GM06990 (cell line): ENCODE measurements around the gene FTL.
A peak's percentile ranks its signal among the peaks of the same experiment; 100 is the strongest.
"Not testable (repeated sequence)": the region's sequence is repeated elsewhere in the genome, so short reads cannot be mapped to it uniquely, and the experiment has no call there.

Source experiments
- DNase-seq: peaks from one replicate; pipeline ENCODE4 v3.0.0-alpha.2; 2011; ENCODE audit not compliant: insufficient read length; ENCODE audit errors: extremely low read depth
- H3K27me3 ChIP-seq: replicated peaks from 2 replicates; pipeline ENCODE4 v1.6.0; 2011; ENCODE audit warnings: low read length; ENCODE audit not compliant: control insufficient read depth, insufficient read depth
- H3K36me3 ChIP-seq: 2 replicates; pipeline ENCODE4 v1.5.1; 2011; ENCODE audit warnings: low read length; ENCODE audit not compliant: control insufficient read depth, insufficient read depth
- H3K4me3 ChIP-seq: replicated peaks from 2 replicates; pipeline ENCODE4 v1.5.1; 2011; ENCODE audit warnings: low read depth, mild to moderate bottlenecking, control low read depth, low read length
- CTCF ChIP-seq: IDR thresholded peaks from 2 replicates; pipeline ENCODE4 v1.5.1; 2011; ENCODE audit warnings: low read length, control low read depth, mild to moderate bottlenecking, inconsistent platforms; ENCODE audit not compliant: insufficient read depth, poor library complexity, severe bottlenecking

FTL gene

GRCh38 chr19:48965040-48965805, at the start of gene FTL:
TSS of gene FTL (plus strand) at chr19:48965309. CDS start at chr19:48965508, 199 bp downstream.
- Histone ChIP-seq H3K4me3 (peak within 1 kb of the TSS; percentile 74), H3K36me3 (peaks cover 15% of the 10 kb centered on the region), H3K27me3 (no peaks in the 10 kb centered on the region)
- peak; percentile 96 for DNase-seq
- TF ChIP-seq CTCF: no peak

- no peak for DNase-seq
- Histone ChIP-seq H3K4me3 (no peak overlapping the region), H3K27me3 (no peaks in the 10 kb centered on the region), H3K36me3 (peaks cover 33% of the 10 kb centered on the region)
- TF ChIP-seq CTCF: no peak
Observed at GRCh38 chr19:48915757-48916156, 49.4 kb upstream of the FTL start.

- Histone ChIP-seq H3K27me3 (no peaks in the 10 kb centered on the region), H3K36me3 (peaks cover 42% of the 10 kb centered on the region), H3K4me3 (no peak overlapping the region)
- TF ChIP-seq CTCF: no peak
- no peak for DNase-seq
Observed at GRCh38 chr19:48918071-48918470, 47.0 kb upstream of the FTL start.

GRCh38 chr19:48918801-48919247, 46.3 kb upstream of the FTL start:
- Histone ChIP-seq H3K36me3 (peaks cover 36% of the 10 kb centered on the region), H3K27me3 (no peaks in the 10 kb centered on the region), H3K4me3 (no peak overlapping the region)
- DNase-seq: no peak
- TF ChIP-seq CTCF: no peak

GRCh38 chr19:48919271-48919670, 45.8 kb upstream of the FTL start:
- peaks cover 34% of the 10 kb centered on the region for H3K36me3 ChIP-seq
- not testable (repeated sequence) for DNase-seq, H3K27me3 ChIP-seq, H3K4me3 ChIP-seq

- no peak for TF ChIP-seq CTCF
- no peak overlapping the region for H3K4me3 ChIP-seq
- DNase-seq: no peak
- peaks cover 30% of the 10 kb centered on the region for H3K36me3 ChIP-seq
- H3K27me3 ChIP-seq: no peaks in the 10 kb centered on the region
Observed at GRCh38 chr19:48920949-48921348, 44.2 kb upstream of the FTL start.
